ENCODE measurements around the gene NR3C2. TPM values are rescaled to one million over a fixed set of nuclear protein-coding genes. Genes with fewer than 3 reads are reported as not detected.
"Not testable (repeated sequence)": the region's sequence is repeated elsewhere in the genome, so short reads cannot be mapped to it uniquely, and the experiment has no call there.

NR3C2 gene
- total RNA-seq, 1 donor from 2014 or later = 25.9 TPM

DNA sequence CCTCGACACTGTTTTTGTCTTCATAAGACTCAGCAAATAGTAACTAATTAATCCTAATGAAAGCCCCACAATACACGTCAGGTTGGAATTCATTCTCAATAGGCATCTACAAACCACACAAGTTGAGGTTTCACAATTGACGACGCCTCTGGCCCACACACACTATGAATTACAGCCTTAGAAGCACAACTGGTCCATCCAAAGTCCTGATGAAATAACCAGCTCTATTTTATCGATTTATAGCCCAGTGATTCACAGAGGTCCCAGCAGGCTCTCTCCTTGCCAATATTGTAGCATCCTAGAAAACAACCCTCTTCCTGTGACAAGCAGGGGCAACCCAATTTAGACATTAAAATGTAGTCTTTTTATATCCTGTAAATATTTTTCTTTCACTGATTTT, 112.1 kb downstream of the NR3C2 start:
- no peak for ATAC-seq
- no peaks in the 10 kb centered on the region for H3K9me3 ChIP-seq

DNA sequence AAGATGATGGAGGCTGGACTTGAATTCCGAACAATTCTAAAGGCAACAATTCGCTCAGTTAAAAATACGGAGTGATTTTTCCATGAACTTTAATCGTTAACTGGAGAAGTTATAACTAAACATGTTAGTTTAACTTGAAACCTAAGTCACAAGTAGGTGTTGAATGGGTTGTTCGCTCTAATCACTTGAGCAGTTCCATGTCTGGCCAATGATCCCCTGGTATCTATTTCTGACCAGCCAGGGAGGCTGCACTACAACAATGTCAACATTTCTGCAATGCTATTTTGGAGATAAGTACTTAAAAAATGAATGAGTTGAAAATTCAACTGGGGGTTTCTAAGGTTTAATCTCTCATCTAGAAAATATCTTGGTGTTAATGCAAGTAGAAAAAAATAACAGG, 112.5 kb downstream of the NR3C2 start:
- no peaks in the 10 kb centered on the region for H3K4me1 ChIP-seq
- no peak overlapping the region for H3K27ac ChIP-seq
- no peak for TF ChIP-seq CTCF (IDR thresholded peaks at IDR 0.05)
- DNase-seq (no peak), ATAC-seq (no peak)
- H3K27me3 ChIP-seq = no peaks in the 10 kb centered on the region
- no peak overlapping the region for H3K4me3 ChIP-seq
- no peaks in the 10 kb centered on the region for H3K9me3 ChIP-seq
- intact Hi-C loops (cut with DNase I) = no loop called here
- no peaks in the 10 kb centered on the region for H3K36me3 ChIP-seq

More for the DNA sequence above, 112.1 kb downstream of the NR3C2 start:
- H3K4me3 ChIP-seq = no peak overlapping the region
- intact Hi-C loops (cut with DNase I) = no loop called here
- H3K4me1 ChIP-seq = no peaks in the 10 kb centered on the region
- H3K27me3 ChIP-seq = no peaks in the 10 kb centered on the region
- DNase-seq = no peak
- H3K36me3 ChIP-seq = no peaks in the 10 kb centered on the region
- no peak overlapping the region for H3K27ac ChIP-seq
- TF ChIP-seq CTCF (IDR thresholded peaks at IDR 0.05) = no peak

DNA sequence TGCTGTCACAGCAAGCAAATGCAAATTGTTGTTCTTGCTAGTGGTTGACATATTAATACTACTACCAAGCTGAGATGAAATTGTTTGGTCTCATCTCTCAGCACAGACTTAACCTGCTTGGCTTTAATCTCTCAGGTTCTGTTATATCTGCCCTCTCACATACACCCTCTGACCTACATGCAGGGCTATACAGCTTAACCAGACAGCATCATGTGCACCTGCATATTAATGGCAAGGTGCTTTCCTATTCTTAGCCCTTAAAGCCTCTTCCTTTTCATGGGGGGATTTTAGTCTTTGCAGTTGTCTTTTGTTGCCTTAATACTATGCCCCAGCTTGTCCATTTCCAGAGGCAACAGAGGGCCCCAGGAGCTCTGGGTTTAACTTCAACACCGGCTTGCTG, 114.5 kb downstream of the NR3C2 start:
- H3K27ac ChIP-seq = no peak overlapping the region
- TF ChIP-seq CTCF (IDR thresholded peaks at IDR 0.05) = no peak
- DNase-seq (no peak), ATAC-seq (no peak)
- no peaks in the 10 kb centered on the region for H3K36me3 ChIP-seq
- no peaks in the 10 kb centered on the region for H3K27me3 ChIP-seq
- no peaks in the 10 kb centered on the region for H3K4me1 ChIP-seq
- H3K4me3 ChIP-seq = no peak overlapping the region
- H3K9me3 ChIP-seq = no peaks in the 10 kb centered on the region
- intact Hi-C loops (cut with DNase I) = no loop called here

DNA sequence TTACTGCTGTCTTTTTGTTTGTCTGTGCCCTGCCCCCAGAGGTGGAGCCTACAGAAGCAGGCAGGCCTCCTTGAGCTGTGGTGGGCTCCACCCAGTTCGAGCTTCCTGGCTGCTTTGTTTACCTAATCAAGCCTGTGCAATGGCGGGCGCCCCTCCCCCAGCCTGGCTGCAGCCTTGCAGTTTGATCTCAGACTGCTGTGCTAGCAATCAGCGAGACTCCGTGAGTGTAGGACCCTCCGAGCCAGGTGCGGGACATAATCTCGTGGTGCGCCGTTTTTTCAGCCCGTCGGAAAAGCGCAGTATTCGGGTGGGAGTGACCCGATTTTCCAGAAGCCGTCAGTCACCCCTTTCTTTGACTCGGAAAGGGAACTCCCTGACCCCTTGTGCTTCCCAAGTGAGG, 118.9 kb downstream of the NR3C2 start:
- H3K4me1 ChIP-seq; H3K27me3 ChIP-seq; H3K4me3 ChIP-seq; H3K27ac ChIP-seq; DNase-seq; H3K9me3 ChIP-seq; H3K36me3 ChIP-seq; intact Hi-C loops (cut with DNase I); ATAC-seq: not testable (repeated sequence)

- DNase-seq = no peak
- Histone ChIP-seq H3K4me1 (peaks cover 8% of the 10 kb centered on the region), H3K4me3 (no peak overlapping the region), H3K9me3 (no peaks in the 10 kb centered on the region), H3K36me3 (no peaks in the 10 kb centered on the region), H3K27ac (no peak overlapping the region), H3K27me3 (no peaks in the 10 kb centered on the region)
- ATAC-seq = peak; percentile 20
- no peak for TF ChIP-seq CTCF (IDR thresholded peaks at IDR 0.05)
- intact Hi-C loops (cut with DNase I) = no loop called here
Measured at GRCh38 chr4:148315049-148315448, 127.2 kb downstream of the NR3C2 start.

GRCh38 chr4:148312956-148313490, 129.2 kb downstream of the NR3C2 start:
- intact Hi-C loops (cut with DNase I) = no loop called here
- H3K9me3 ChIP-seq = no peaks in the 10 kb centered on the region
- H3K27ac ChIP-seq = no peak overlapping the region
- no peak for DNase-seq
- ATAC-seq = no peak
- no peaks in the 10 kb centered on the region for H3K36me3 ChIP-seq
- no peaks in the 10 kb centered on the region for H3K27me3 ChIP-seq
- no peak for TF ChIP-seq CTCF (IDR thresholded peaks at IDR 0.05)
- H3K4me3 ChIP-seq = no peak overlapping the region
- H3K4me1 ChIP-seq = peaks cover 8% of the 10 kb centered on the region
